CD4-positive, alpha-beta T cell treated with Interleukin-21 for 1 hour (primary cell): Measurements from ENCODE around the gene MICAL3.
"Not testable (repeated sequence)": the region's sequence is repeated elsewhere in the genome, so short reads cannot be mapped to it uniquely, and the experiment has no call there.

Experiments
- DNase-seq: peaks from one replicate; pipeline ENCODE4 v3.0.0-alpha.2; 2020

The MICAL3 gene

GRCh38 chr22:17880468-17880867 lies 143.9 kb downstream of the MICAL3 start:
- DNase-seq, result no peak

GRCh38 chr22:17880020-17880419 lies 144.3 kb downstream of the MICAL3 start:
- no peak for DNase-seq

- DNase-seq, result no peak
Observed at GRCh38 chr22:17878941-17879340, 145.4 kb downstream of the MICAL3 start.

GRCh38 chr22:17878186-17878694 lies 146.1 kb downstream of the MICAL3 start:
- DNase-seq, result no peak

GRCh38 chr22:17876878-17877855 lies 147.2 kb downstream of the MICAL3 start:
- DNase-seq, result not testable (repeated sequence)

GRCh38 chr22:17876306-17876831 lies 148.0 kb downstream of the MICAL3 start:
- no peak for DNase-seq

- no peak for DNase-seq
Observed at GRCh38 chr22:17875631-17876030, 148.7 kb downstream of the MICAL3 start.

- no peak for DNase-seq
Observed at GRCh38 chr22:17875156-17875555, 149.2 kb downstream of the MICAL3 start.

GRCh38 chr22:17874231-17874905 lies 150.0 kb downstream of the MICAL3 start:
- no peak for DNase-seq

GRCh38 chr22:17873804-17874203 lies 150.6 kb downstream of the MICAL3 start:
- DNase-seq, result no peak

GRCh38 chr22:17873116-17873515 lies 151.2 kb downstream of the MICAL3 start:
- no peak for DNase-seq

GRCh38 chr22:17872471-17872870 lies 151.9 kb downstream of the MICAL3 start:
- DNase-seq, result no peak

GRCh38 chr22:17871726-17872458 lies 152.5 kb downstream of the MICAL3 start:
- DNase-seq, result no peak

GRCh38 chr22:17870407-17870806 lies 154.0 kb downstream of the MICAL3 start:
- no peak for DNase-seq

- no peak for DNase-seq
Observed at GRCh38 chr22:17869285-17870096, 154.9 kb downstream of the MICAL3 start.

- DNase-seq, result no peak
Observed at GRCh38 chr22:17868771-17869170, 155.6 kb downstream of the MICAL3 start.

- no peak for DNase-seq
Observed at GRCh38 chr22:17867160-17867785, 157.1 kb downstream of the MICAL3 start.

GRCh38 chr22:17866621-17867020 lies 157.7 kb downstream of the MICAL3 start:
- no peak for DNase-seq

- no peak for DNase-seq
Observed at GRCh38 chr22:17866127-17866526, 158.2 kb downstream of the MICAL3 start.

- no peak for DNase-seq
Observed at GRCh38 chr22:17865183-17866055, 158.9 kb downstream of the MICAL3 start.
